AG04450 (cell line): ENCODE data around the gene COMP. TPM values are rescaled to one million over a fixed set of nuclear protein-coding genes. Genes with fewer than 3 reads are reported as not detected.

Experiments used
- CTCF ChIA-PET: fragments of 300-600, 350-600 bp; formaldehyde crosslinking; extraction: SDS; loops from one replicate; lab custom pipeline; 2022; ENCODE audit warnings: antibody characterized with exemption, inconsistent platforms; lab: Charles Lee
- POLR2A ChIA-PET: fragments of 350-600 bp; formaldehyde crosslinking; extraction: SDS; loops from one replicate; lab custom pipeline; 2021; ENCODE audit warnings: antibody characterized with exemption, inconsistent platforms; lab: Yijun Ruan, JAX
- DNase-seq: peaks from one replicate; pipeline ENCODE4 v3.0.0-alpha.2; 2011; ENCODE audit warnings: low read depth, low spot score
- H3K27ac ChIP-seq: one replicate; pipeline ENCODE4 v1.5.1; 2012; ENCODE audit warnings: low read depth, low read length, control low read depth
- H3K27me3 ChIP-seq: one replicate; pipeline ENCODE4 v1.6.0; 2012; ENCODE audit warnings: low read length; ENCODE audit not compliant: control insufficient read depth, insufficient read depth
- H3K4me3 ChIP-seq: 2 replicates; pipeline ENCODE4 v1.5.1; 2011; ENCODE audit warnings: mild to moderate bottlenecking, low read depth, low read length, control low read depth
- H3K9me3 ChIP-seq: 2 replicates; pipeline ENCODE4 v1.5.1; 2012; ENCODE audit warnings: low read length; ENCODE audit not compliant: control insufficient read depth, insufficient read depth
- CTCF ChIP-seq: IDR thresholded peaks from 2 replicates; pipeline ENCODE4 v1.5.1; 2011; ENCODE audit warnings: low read depth, low read length, control low read depth, inconsistent platforms
- polyA plus RNA-seq: library from polyadenylated mRNA; depleted of rRNA; stranded (reverse); fragments of >200 nt; gene quantifications from 2 replicates; pipeline ENCODE4 v1.2.3, GENCODE V29; 2011

COMP gene
- polyA plus RNA-seq, 1 experiment: 0.09 TPM

GRCh38 chr19:18784786-18785120 lies 6.4 kb downstream of the COMP start:
- no peak for DNase-seq
- H3K9me3 ChIP-seq: peaks cover 11% of the 10 kb centered on the region; the same call in 1 of the 2 replicates
- ChIA-PET POLR2A (no interaction called here), CTCF (no interaction called here)
- no peak for TF ChIP-seq CTCF
- H3K27ac ChIP-seq: no peak overlapping the region
- H3K4me3 ChIP-seq: no peak overlapping the region
- peaks cover 29% of the 10 kb centered on the region for H3K27me3 ChIP-seq

GRCh38 chr19:18783958-18784785 lies 6.9 kb downstream of the COMP start:
- Histone ChIP-seq H3K27ac (no peak overlapping the region), H3K4me3 (no peak overlapping the region), H3K9me3 (peaks cover 11% of the 10 kb centered on the region; the same call in 1 of the 2 replicates), H3K27me3 (peaks cover 23% of the 10 kb centered on the region)
- no peak for DNase-seq
- ChIA-PET CTCF (no interaction called here), POLR2A (interaction anchor here (0.6 kb wide), 1 partner anchor 29 kb away, joined by 4 read pairs; no protein-coding TSS in a partner anchor)
- no peak for TF ChIP-seq CTCF

GRCh38 chr19:18782559-18783225 lies 8.4 kb downstream of the COMP start:
- H3K4me3 ChIP-seq: no peak overlapping the region
- TF ChIP-seq CTCF: no peak

GRCh38 chr19:18781885-18782527 lies 9.1 kb downstream of the COMP start:
- H3K27ac ChIP-seq: no peak overlapping the region
- peaks cover 7% of the 10 kb centered on the region; the same call in 1 of the 2 replicates for H3K9me3 ChIP-seq
- ChIA-PET CTCF (no interaction called here), POLR2A (no interaction called here)
- peaks cover 5% of the 10 kb centered on the region for H3K27me3 ChIP-seq
- no peak for DNase-seq
- no peak for TF ChIP-seq CTCF
- no peak overlapping the region for H3K4me3 ChIP-seq

More at GRCh38 chr19:18782559-18783225, 8.4 kb downstream of the COMP start:
- Histone ChIP-seq H3K27ac (no peak overlapping the region), H3K9me3 (peaks cover 11% of the 10 kb centered on the region; the same call in 1 of the 2 replicates), H3K27me3 (peaks cover 12% of the 10 kb centered on the region)
- CTCF ChIA-PET: no interaction called here
- no peak for DNase-seq
- POLR2A ChIA-PET: no interaction called here
